GM19099 (cell line): Measurements from ENCODE around the gene CD34.

Experiments
- POLR2A ChIP-seq: IDR thresholded peaks from 3 replicates; pipeline ENCODE4 v1.6.1; 2011; ENCODE audit warnings: low read depth; ENCODE audit not compliant: insufficient read length; ENCODE audit errors: extremely low read depth

Gene CD34

DNA sequence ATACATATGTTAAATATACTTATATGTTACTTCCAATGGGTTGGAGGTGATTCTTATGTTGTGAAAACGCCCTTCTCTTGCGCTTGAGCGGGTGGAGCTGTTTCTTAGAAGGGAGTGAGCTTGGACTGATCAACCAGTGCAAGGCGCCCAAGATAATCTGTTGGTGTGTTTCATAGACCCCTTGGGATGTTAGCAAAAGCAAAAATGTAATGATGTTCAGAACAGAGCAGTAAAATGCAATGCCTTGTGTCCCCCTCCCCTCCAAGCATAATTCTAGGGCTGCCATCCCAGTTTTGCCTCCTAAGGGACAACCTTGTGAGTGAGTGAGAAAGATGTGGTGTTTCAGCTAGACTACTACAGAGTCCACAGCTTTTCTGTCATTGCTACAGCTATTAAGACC is 6.2 kb upstream of the CD34 start:
- no peak for TF ChIP-seq POLR2A

DNA sequence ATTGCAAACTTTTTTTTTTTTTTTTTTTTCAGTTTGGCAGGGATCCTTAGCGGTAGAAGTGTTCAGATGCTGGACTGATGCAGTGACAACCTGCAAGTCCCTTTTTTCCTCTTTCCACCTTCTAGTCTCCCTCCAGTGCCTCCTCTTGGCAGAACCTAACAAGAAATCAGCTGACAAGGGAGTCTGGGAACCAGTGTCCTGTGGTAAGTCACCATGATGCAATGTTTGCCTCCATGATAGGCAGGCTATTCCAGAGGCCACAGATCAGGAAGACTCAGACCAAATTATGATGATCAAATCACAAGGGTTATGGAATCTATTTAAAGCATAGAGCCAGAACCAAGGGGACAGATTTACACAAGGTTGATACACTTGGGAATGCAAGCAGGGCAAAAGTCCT is 3.0 kb upstream of the CD34 start:
- no peak for TF ChIP-seq POLR2A

DNA sequence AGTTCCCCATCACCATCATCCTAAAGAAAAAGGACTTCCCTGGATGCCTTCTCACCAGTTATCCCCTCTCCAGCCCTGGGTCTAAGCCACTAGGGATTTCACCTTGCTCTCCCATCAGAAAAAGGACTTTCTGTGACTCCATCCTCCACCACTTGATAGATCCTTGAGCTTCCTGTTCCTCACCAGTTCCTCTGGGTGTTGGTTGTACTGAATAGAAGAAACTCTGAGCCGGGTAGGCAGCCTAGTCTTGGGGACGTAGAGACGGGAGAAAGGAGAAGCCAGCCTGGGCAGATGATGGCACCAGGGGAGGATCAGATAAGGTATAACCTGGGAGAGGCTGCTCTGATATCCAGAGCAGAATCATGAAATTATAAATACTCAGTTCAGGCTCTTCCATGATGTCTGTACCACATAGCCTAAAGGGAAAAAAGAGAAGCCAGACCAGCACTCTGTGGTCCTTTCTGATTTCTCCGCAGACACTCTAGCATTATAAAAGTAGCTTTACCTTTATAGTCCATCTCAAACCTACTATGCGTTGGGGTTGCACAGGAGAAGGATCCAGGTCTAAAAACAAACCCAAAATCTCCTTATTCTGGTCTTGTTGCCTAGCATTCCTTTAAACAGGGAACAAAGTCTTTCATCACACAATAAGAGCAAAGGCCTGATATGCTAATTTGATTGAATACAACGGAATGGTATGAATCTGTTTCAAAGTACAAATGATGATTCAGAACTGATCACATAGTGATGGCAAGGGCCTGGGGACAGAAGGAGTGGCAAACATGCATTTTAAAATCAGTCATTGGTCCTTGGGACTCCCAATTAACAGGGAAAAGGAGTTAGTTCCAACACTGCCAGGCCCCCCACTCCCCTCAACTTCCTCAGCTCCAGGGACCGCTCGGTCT is 1.2 kb upstream of the CD34 start:
- no peak for TF ChIP-seq POLR2A

DNA sequence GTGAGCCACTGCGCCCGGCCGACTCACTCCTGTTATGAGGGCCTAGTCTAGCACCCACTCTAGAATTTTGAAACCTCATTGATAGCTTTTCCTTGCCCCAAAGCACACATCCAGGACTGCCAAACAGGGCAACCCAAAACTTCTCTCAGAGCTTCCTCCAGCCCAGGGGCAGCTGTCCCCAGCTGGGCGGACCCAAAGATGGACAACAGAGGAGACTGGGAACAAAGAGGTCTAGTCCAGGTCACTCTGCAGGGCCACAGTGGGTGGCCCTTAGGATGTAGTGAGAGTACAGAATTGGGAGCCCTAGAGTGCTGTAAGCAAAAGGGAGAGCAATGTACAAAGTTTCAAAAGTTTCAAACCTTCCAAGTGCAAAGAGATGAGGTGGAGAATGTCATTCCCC is 1.2 kb downstream of the CD34 start:
- TF ChIP-seq POLR2A: no peak

DNA sequence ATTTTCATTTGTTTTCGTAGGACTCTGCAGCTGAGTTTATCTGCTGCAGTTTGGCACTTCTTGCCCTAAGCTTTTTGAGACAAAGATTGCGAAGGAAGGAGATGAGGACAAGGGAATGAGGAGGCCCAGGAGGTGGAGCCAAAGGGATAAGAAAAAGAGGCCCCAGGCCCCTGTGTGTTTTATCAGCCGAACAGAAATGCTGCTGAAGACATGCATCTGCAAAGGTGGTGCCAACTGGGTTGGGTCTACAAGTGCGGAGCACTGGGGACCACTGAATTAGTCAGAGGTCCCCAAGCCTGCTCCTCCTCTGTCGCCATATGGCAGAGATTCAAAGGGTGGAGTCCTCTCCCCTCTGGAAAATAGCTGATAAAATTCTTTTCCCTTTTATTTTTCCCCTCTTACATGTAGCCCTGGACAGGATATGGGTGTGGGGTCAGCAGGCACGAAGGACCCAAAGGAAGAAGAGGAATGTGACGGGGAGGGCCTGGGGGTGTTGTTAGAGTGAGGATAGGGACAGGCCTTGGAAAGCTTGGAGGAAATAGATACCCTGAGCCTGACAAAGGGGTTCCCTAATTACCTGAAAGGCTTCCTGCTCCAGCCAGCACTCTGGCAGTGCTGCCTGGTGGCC is 2.7 kb downstream of the CD34 start:
- no peak for TF ChIP-seq POLR2A

DNA sequence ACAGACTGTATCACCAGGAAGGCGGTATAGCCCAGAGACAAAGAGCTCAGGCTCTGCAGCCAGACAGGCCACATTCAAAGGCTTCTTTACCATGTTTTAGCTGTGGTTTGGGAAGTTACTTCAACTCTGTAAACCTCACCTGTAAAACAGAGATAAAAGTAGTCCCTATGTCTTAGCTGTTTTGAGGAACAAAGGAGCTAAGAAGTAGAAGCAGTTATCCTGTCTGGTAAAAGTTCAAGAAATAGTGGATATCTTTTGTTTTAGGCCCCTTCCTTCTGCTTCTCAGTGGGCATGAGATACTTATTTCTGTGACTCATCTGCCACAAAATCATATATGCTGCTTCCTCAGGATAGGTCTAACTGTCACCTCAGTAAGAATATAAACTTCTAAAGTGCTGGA is 6.5 kb downstream of the CD34 start:
- no peak for TF ChIP-seq POLR2A

DNA sequence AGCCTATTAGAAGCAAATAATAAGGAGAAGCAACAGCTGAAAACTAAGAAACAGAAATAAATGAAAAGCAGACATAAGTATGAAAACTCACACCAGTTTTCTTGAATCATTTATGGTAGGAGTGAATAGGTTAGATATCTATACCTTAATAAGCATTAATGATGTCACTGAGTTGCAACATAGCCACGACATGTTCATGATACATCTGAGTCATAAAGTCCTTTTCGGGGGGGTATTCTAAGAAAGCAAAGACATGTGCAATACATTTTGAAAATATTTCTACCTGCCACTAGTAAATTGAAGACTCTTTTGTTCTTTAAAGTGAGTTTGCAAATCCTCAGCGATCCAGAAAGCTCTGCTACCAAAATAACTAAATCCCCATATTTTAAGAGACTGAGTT is 7.2 kb downstream of the CD34 start:
- no peak for TF ChIP-seq POLR2A

DNA sequence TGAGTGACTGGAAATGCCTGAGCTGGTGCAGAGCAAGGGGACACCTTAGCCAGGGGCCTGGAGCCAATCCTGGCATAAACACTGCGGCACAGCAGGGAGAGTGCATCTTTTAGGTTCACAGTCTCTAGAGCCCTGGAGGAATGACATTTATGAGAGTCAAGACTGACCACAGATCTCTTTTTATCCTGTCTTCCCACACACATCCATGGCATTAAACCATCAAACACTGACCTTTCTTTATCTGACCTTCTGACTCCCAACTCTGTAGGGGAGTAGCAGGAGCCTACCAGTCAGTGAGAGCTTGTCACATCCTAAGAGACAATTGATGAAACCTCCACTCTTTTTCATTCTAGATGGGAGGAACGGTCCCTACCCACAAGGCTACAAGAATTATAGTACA is 7.9 kb downstream of the CD34 start:
- no peak for TF ChIP-seq POLR2A

DNA sequence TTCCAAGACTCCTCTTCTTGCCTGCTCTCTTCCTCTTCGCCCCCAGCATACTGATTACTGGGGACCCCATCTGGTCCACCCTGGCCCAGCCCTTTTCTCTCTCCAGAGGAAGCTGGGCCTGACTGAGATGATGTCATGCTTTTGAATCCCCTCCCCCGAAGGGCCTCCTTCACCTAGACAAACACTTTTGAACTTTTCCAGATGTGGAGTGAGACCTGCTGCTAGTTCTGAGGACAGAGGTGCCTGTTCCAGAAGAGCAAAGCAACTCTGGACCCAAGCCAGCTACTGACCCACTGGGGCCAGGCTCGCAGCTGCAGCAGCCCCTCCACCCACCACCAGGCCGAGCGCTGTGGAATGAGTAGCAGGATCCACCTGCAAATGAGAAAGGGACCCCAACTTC is 8.4 kb downstream of the CD34 start:
- TF ChIP-seq POLR2A: no peak

DNA sequence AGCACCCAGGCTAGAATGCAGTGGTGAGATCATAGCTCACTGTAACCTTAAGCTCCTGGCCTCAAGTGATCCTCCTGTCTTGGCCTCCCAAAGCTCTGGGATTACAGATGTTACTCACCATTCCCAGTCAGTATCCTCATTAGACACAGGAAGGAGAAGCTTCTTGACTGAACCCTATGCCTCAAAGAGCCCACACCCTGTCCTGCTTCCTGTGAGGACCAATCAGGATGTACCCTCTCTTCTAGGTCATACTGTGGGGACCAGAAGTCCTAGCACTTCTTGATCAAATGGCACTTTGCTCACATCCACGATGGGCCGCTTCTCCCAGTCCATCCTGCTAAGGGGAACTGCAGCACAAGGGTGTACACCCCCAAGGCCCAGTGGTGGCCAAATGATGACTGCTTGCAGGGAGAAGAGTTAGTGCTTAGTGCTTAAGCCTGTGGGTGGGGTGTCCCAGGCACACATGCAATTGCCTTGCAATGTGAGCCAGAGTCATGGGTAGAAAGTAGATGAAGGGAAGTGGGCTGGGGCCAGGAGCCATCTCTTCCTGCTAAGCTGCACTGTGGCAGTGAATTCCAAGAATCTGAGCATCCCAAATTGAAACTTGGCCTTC is 9.8 kb downstream of the CD34 start:
- TF ChIP-seq POLR2A: no peak

DNA sequence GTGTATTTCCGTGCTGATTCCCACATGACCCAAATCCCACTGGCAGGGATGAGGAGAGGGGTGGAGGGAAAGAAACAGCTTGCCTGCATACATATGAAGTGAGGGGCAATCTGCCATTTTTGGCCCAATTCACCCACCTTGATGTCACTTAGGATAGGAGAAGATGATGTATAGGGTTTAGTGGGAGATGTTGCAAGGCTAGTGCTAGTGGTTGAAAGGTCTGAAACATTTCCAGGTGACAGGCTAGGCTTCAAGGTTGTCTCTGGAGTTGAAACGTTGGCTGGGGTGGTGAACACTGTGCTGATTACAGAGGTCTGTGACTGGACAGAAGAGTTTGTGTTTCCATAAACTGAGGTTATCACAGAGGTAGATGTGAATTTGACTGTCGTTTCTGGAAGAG is 12.1 kb downstream of the CD34 start:
- TF ChIP-seq POLR2A: no peak

DNA sequence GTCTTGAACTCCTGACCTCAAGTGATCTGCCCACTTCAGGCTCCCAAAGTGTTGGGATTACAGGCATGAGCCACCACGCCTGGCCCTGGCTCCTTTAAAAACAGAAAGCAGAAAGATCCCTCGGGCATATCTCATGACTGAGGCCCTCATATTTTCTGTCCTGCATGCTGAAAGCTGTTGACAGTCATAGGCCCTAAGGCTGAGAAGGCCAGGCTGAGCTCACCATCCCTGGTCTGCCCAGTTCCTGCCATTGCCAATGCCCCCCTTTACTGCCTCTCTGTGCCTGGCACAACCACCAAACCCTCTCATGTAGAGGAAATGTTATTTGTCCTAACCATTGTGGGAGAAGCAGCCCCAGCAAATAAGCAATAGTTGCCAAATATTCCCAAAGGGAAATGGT is 12.7 kb downstream of the CD34 start:
- no peak for TF ChIP-seq POLR2A

DNA sequence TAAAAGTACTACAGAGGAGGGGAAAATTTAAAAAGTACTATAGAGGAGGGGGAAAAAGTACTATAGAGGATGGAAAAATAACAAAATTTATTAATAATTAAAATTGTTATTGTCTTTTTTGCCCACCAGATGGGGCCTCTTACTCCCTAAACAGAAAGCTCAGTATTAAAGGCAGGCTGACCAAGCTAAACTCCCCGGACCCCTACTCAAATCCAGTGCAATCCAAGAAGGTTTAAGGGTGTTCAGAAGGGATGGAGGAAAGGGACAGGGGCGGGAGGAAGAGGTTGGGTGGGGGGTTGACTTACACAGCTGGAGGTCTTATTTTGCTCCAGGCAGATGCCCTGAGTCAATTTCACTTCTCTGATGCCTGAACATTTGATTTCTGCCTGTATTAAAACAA is 13.7 kb downstream of the CD34 start:
- TF ChIP-seq POLR2A: no peak

DNA sequence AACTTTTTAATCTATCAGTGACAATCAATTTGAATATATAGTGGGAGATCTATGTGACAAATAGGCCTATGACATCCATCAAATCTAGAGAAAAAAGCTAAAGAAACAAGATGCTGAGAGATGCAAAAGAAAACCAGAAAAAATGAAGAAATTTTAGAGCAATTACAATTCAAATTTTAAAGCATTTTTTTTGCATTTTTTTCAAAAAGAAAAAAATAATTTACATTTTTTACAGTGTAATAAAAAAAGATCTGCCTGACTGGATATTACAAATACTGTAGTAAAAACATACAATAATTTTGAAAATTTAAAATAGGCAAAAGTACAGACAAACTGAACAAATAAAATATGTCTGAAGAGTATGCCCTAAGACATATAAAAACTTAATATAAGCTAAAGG is 14.4 kb downstream of the CD34 start:
- no peak for TF ChIP-seq POLR2A

DNA sequence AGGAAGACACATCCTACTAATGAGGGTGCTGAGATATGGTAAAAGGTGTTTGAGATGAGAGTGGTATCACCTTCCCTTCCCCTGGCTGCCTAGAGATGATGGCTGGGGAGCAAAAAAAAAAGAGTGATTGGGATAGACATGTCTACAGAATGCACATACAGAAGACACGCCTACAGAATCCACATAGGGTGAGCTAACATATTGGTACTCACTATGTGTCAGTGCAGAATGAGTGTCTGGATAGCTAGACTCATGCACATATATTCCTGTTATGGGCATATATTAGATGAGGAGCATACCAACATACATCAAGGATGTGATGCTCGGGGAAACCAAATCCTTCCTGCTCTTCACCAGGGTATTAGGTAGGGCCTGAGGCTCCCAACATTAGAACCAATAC is 16.2 kb downstream of the CD34 start:
- no peak for TF ChIP-seq POLR2A
